HG03460 (cell line): ENCODE data around the gene KRT32.
"Not testable (repeated sequence)": the region's sequence is repeated elsewhere in the genome, so short reads cannot be mapped to it uniquely, and the experiment has no call there.

ENCODE experiments used
- ATAC-seq: cut with Tn5 transposase; IDR thresholded peaks from one replicate; pipeline ENCODE4 v1.9.1; 2021; ENCODE audit not compliant: unreplicated experiment

The KRT32 gene

DNA sequence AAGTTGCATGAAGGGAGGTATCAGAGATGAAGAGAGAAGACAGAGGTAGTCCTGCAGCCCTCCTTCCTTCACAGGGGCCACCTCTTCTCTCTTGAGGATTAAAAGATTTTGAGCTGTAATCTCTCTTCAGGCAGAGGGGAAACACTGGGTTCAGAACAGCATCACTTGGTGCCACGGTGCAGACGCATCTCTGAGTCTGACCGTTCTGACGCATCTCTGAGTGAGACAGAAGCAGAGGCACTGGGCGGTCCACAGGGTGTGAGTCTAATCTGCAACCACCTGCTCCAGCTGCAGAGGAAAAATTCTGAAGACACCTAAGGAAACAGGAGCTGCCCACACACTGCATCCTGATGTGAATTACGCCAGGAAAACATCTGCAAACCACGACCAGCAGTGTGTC lies 37.5 kb downstream of the KRT32 start:
- ATAC-seq = no peak

DNA sequence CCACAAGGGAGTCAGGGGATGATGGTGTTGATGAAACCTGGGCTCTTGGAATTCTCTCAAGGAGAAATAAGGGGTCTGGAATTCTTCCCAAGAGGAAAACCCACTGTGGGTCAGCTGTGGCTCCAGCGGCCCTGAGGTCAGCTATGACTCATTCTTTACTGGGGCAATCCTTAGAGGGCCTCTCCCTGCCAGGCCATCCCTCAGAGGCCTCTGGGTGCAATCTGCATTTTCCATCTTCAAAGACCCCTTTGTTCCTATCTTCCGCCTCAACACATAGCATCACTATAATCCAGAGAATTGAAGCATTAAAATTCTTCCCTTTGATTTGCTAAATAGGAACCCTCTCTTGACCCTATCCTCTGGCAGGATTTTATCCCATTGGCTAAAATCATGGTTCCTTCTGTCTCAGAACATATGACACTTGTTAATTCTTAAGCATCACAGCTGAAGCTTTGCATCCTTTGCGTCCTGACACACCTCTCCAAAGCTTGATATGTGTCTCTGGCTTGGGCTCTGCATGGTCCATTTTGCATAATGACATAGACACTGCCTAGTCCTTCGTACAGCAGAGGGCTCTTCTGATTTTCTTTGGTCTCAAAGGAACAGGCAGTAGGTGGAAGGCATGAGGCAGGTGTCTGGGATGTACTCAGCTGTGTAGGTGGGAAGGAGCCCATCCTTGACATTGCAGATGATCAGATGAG lies 38.4 kb downstream of the KRT32 start:
- ATAC-seq = no peak

DNA sequence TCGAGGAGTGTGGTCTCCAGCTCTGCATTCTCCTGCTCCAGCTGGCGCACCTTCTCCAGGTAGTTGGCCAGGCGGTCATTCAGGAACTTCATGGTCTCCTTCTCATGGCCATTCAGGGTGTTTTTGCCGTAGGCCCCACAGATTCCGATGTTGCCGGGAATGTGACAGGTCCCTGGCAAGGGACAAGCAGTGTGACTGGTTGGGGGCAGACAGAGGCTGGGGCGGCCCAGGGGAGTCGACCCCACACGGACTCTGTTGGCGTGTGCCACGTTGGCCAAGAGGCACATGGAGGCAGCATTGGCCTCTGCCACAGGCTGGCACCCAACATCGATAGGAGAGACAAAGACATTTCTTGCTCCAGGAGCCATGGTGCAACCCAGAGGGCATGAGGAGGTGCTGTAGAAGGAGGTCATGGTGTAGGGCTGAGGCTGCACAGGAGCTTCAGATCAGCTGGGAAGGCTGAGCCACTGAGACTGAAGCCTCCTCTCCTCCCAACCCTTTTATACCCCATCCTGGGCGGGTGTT lies 43.0 kb downstream of the KRT32 start, which contains the start of gene KRT37:
KRT37 (minus strand) TSS at position 475 of the 525 bp plus-strand sequence; CDS start at position 413, 62 bp downstream.
- no peak for ATAC-seq

DNA sequence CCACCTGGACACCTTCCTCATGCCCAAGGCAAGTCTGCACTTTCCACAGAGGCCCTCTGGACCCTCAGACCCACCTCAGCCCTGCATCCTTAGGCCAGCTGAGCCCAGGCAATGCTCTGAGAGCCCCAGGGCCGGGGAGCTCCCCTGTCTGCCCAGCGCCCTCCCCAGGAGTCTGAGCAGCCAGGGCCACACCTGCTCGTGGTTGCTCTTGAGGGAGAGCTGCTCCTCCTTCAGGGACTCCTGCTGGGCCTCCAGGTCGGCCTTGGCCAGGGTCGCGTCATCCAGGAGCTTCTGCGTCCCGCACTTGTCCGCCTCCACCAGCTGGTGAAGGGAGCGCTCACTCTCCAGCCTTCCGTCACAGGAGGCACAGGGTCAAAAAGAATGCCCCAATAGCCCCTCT lies 44.6 kb downstream of the KRT32 start:
- ATAC-seq = not testable (repeated sequence)

DNA sequence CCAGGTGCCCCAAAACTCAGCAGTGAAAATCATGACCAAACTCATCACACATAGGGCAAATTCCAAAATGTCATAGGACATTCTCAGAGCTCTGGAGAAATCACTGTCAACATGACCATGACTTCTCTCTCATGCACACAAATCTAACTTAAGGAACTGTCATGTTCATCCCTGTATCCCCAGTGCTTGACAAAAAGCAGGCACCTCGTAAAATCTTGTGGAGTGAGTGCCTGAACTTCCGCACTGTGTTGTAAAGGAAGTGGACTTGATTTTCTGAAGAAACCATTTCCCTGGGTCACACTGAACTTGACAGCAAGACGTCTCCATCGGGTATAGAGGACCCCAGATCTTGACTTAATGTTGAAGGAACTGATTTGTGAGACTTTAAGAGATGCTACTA lies 45.6 kb downstream of the KRT32 start:
- ATAC-seq = no peak

DNA sequence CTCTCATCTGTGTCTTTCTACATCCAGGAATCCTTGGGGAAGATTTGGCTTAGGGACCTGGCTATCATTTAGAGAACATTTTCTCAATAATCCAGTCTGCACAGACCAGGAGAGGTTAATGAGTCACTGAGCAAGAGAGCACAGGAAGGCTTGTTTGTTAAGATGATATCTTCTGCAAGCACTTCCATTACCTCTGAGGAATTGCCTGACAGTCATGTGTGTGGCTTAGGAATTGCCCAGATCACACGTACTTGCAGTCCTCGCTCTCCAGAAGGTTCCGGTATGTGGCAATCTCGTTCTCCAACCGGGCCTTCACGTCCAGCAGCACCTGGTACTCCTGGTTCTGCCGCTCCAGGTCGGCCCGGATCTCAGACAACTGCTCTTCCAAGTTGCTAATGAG lies 46.1 kb downstream of the KRT32 start:
- no peak for ATAC-seq

DNA sequence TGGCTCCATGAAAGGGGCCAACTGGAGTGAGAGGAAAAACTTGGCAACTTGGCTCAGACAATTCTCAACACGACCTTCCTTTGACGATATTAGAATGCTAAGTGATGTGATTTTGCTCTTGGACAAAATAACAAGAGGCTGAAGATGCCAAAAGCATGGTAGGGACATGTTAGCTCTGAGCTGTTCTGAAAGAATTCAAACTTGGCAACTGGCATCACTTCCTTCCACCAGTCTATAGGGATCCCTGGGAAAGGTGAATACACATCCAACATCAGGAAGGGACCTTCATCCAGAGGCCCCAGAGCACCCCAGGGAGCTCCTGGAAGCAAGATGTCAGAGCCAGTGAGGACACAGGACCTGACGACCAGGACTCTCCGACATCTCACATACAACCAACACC lies 47.1 kb downstream of the KRT32 start:
- no peak for ATAC-seq

DNA sequence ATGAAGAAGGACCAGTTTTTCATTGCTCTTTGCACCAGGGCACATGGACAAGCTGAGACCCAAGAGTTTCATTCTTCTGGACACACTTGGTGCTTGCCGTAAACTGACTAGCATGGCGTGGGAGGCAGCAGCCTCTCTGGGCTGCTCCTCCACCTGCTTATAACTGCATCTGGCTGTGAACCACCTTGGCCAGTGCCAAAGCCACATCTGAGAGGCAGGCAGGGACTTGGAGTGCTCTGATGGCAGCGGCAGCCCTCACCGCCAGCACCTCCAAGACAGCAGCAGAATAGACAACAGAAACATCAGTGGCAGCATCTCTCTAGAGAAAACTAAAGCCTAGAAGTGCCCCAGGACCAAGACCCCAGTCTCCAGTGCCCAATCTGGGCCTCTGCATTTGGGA lies 47.5 kb downstream of the KRT32 start:
- no peak for ATAC-seq

DNA sequence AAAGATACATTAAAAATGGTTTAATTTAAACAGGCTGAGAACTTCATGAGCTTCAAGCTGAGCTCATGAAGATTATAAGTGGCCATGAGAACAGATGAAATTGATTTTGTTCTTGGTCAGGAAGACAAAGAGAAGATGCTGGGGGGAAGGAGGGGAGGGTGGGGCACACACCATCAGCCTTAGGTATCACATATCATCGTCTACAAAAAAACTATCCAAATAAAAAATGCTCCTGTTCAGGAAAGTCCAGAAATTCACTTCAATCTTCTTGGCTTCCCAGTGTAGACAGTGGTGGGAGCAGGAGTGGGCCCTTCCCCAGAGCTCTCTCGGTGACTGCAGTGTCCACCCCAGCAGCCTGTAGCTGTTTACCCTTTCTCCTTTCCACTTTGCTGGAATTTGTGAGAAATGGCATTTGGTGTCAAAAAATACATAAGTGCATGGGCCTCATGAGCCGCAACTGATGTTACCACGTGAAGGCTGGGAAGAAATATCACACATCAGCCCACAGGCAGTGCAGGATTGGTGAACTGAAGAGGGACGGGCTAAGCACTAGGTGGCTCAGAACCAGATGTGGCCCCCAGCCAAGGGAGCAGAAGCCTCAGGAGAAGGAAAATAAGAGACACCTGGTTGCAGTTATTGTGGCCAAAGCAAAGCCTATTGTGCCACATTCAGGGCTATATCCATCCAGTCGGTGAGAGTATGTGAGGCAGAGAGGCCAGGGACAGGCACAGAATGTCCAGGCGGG lies 48.9 kb downstream of the KRT32 start:
- no peak for ATAC-seq

DNA sequence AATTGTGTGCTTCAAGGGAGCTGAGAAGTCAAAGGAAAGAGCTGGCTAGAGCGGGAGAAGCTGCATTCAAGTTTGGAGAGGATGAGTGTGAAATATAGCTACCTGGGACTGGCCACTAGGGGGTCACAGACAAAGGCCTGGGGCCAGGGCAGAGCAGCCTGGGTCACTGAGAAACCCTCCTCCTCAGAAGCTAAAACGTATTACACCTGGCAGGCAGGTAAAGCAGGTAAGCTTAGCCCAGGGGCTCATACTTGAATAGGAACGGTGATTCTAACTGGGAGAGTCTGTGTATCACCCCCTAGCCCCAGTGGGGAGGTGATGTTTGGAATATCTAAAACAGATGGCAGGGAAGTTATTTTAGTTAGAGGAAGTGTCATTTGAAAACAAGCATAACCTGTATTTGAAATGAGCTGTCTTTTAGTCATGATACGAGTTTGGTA lies 49.6 kb downstream of the KRT32 start:
- no peak for ATAC-seq

DNA sequence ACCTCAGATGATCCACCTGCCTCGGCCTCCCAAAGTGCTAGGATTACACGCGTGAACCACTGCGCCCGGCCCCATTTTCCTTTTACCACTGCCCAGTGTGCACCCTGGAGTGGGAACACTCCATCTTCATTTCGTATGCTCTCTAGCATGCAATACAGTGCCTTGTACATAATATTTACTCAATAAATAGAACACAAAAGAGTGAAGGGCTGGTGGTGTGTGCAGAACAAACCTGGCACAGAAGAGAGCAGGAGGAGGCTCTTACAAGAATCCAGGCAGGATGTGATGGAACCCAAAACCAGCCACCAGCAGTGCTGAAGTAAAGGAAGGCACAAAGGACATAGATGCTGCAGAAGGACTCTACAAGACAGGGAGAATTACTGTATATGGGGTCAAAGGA lies 50.1 kb downstream of the KRT32 start:
- no peak for ATAC-seq

DNA sequence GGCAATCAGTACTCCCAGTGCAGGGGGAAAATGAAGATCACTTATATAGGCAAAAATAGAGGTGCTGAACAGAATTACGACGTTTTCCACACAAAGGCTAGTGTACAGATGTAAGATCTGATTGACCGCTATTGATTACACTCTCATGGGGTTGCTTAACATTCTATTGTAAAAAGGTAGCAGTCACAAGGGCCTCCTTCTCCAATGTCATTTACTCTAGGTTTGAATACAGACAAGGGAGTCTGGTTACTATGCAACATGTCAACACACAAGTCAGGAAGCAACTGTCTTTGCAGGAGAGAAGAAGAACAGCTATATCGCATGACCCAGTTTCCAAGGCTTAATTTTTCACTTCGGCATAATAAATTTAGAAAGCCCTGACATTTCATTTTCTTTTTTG lies 50.7 kb downstream of the KRT32 start:
- no peak for ATAC-seq

DNA sequence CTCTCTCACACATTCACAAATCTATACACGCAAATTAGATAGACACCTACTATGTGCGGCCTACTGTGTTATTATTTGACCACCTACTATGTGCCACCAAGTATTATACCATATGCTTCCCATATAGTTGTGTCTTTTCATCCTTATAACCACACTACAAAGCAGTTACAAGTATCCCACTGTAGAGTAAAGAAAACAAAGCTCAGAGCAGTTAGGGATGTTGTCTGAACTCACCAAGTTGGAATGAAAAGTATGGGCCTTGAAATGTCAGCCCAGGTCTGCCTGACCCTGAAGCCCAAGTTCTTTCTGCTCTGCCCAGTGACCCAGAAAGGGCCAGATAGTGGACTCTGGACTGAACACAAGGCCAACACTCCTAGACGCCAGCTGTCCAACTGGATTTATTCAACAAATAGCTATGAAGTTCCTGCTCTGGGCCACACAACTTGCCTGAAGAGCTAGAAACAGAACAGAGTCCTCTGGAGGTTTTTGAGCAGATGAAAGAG lies 51.3 kb downstream of the KRT32 start:
- no peak for ATAC-seq

DNA sequence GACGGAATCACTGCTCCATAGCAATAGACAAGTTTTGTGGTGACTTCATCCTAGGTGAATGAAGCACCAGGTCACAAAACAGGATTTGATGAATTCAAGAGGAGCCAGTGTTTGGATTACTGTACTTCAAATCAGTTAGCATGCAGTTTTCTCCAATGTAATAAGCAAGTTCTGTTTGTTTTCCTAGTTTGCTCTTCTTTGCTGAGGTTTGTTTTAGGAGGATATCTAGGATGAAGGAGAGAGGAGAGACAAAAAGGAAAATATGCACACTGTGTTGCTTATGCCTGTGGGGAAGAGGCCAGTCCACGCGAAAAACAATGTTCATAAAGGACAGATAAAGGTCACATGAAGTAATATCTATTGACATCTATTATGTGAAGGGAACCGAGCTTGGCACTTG lies 51.8 kb downstream of the KRT32 start:
- no peak for ATAC-seq

DNA sequence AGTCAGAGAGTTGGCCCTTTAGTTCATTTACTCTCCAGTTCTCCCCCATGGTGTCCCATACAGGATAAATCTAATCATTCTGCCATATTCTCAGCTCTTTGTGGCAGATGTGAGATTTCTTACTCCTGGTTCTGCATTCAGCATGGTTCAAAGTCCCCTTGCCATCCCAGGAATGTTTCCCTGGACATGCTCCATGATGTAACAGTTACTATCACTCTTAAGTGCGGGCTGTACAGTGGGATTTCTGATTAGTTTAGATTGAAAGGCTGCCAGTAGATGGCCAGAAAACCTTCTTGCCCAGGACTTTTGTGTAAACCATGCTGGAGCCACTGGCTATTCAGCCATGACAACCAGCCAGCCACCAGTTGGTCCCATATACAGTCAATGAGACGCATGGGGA lies 53.2 kb downstream of the KRT32 start:
- no peak for ATAC-seq

DNA sequence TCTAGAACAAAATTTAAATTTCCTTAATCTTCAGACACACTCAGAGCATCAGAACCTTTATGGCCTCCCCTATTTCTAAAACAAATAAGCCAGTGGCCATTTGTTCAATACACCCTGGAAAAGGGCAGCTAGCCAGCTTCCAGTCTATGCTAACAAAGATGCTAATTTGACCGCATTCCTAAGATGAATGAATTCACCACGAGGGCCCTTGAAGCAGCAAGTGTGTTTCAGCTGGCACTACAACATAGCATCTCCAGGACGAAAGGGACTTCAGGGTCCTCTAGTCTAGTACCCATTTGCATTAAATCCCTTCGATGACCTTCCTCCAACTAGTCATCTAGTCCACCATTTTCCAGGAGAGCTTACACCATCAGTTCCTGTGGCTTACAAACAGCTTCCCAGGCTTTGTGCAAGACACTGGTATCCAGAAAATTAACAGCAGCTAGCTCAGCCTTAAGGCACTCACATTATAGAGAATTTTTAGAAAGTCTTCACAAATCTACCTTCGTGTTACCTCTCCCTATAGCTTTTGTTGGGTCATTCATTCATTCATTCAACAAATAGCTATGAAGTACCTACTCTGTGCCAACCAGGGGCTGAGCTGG lies 53.7 kb downstream of the KRT32 start:
- ATAC-seq = no peak

DNA sequence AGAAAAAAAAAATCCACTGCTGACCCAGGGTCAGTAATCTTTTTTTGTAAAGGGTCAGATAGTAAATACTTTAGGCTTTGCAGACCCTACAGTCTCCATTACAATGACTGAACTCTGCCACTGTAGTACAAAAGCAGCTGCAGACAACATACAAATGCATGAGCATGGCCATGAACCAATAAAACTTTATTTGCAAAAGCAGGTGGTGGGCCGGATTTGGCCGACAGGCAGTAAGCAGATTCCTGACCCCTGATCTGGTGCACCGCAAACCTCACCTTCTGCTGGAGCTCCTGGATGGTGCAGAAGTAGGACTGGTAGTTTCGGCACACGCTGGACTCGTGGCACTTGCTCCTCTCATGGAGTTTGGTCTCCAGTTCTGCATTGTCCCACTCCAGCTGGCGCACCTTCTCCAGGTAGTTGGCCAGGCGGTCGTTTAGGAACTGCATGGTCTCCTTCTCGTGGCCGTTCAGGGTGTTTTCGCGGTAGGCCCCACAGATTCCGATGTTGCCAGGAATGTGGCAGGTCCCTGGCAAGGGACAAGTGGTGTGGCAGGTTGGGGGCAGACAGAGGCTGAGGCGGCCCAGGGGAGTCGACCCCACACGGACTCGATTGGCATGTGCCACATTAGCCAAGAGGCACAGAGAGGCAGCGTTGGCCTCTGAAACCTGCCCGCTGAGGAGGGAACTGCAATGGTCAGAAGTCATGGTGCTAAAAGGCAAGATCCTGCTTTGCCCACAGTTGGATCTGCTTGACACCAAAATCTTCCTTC lies 55.9 kb downstream of the KRT32 start:
- ATAC-seq = no peak
